ENCODE data around the gene IL13RA2.

IL13RA2 gene

DNA sequence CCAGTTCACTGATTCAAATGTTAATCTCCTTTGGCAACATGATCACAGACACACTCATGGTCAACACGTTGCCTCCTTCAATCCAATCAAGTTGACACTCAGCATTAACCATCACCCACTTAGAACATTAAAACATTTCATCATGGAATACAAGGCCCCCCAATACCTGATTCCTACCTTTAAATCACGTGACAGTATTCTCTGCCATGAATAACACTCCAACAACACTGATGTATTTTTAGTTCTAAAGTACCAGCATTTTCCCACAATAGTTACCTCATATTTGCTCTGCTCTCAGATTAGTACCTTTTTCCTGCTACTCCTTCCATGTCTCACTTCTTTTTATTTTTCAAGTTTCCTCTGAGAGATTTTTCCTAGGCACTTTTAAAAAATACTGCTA, 19.6 kb downstream of the IL13RA2 start:
- TF ChIP-seq SIN3A (IDR thresholded peaks at IDR 0.05; ENCODE audit: borderline replicate concordance, insufficient read depth, low read length) (no peak), FOXP2 (optimal IDR thresholded peaks at IDR 0.05; ENCODE audit: borderline replicate concordance, extremely low read depth, extremely low read length, insufficient read depth) (no peak), POLR2AphosphoS5 (IDR thresholded peaks at IDR 0.05; ENCODE audit: low read depth, low read length) (no peak), TAF1 (IDR thresholded peaks at IDR 0.05; ENCODE audit: borderline replicate concordance, insufficient read depth, low read length) (no peak)
- TF ChIP-seq, protein P1, sequence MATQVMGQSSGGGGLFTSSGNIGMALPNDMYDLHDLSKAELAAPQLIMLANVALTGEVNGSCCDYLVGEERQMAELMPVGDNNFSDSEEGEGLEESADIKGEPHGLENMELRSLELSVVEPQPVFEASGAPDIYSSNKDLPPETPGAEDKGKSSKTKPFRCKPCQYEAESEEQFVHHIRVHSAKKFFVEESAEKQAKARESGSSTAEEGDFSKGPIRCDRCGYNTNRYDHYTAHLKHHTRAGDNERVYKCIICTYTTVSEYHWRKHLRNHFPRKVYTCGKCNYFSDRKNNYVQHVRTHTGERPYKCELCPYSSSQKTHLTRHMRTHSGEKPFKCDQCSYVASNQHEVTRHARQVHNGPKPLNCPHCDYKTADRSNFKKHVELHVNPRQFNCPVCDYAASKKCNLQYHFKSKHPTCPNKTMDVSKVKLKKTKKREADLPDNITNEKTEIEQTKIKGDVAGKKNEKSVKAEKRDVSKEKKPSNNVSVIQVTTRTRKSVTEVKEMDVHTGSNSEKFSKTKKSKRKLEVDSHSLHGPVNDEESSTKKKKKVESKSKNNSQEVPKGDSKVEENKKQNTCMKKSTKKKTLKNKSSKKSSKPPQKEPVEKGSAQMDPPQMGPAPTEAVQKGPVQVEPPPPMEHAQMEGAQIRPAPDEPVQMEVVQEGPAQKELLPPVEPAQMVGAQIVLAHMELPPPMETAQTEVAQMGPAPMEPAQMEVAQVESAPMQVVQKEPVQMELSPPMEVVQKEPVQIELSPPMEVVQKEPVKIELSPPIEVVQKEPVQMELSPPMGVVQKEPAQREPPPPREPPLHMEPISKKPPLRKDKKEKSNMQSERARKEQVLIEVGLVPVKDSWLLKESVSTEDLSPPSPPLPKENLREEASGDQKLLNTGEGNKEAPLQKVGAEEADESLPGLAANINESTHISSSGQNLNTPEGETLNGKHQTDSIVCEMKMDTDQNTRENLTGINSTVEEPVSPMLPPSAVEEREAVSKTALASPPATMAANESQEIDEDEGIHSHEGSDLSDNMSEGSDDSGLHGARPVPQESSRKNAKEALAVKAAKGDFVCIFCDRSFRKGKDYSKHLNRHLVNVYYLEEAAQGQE (IDR thresholded peaks at IDR 0.05; ENCODE audit: insufficient read depth in 1 of 2, low read depth in 2 of 2, low read length in 2 of 2): no peak

DNA sequence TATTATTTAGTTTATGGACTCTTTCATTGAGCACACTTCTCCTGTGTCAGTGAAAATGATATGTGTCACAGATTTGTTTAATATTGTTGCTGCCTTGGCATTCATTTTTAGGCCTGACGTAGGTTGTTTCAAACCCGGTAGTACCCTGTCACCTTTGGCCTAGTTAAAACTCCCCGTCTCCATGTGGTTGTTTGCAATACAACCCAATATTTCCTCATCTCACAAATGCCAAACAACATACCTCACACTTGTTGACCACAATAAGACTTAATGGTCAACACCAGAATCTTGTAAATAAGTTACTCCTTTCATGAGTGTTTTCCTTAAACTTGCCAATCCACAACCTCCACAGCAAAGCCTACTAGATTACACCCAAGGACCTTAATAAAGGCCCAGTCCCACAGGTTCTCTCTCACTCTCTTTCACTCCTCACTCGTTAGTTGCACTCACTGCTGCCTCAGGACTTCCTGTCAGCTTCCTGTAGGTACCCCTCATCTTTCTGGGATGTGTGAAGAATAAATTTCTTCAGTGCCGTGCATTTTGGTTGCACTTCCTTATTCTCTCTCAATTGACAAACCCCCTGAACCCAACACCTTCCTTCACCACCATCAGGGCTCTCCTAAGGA, 31.3 kb downstream of the IL13RA2 start:
- TF ChIP-seq FOXP2 (optimal IDR thresholded peaks at IDR 0.05; ENCODE audit: borderline replicate concordance, extremely low read depth, extremely low read length, insufficient read depth) (no peak), SIN3A (IDR thresholded peaks at IDR 0.05; ENCODE audit: borderline replicate concordance, insufficient read depth, low read length) (no peak), TAF1 (IDR thresholded peaks at IDR 0.05; ENCODE audit: borderline replicate concordance, insufficient read depth, low read length) (no peak), POLR2AphosphoS5 (IDR thresholded peaks at IDR 0.05; ENCODE audit: low read depth, low read length) (no peak)
- TF ChIP-seq, protein P1 (IDR thresholded peaks at IDR 0.05; ENCODE audit: insufficient read depth in 1 of 2, low read depth in 2 of 2, low read length in 2 of 2): no peak

DNA sequence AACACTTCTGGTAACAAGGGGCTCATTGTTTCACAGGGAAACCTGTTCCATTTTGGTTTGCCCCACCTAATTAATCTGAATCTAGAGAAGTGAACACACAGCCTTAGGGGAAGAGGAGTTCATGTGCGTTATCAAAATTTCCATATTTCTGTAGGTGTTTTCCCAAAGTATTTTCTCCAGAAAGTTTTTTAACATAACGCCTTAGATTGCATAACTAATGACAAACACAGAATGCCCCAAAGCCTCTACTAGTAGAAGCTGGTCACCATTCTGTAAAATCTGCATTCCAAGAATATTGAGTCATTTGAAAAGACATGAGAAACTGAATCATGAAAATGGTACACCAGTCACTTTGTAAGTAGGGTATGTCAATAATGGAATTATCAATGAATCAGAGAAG, 41.1 kb downstream of the IL13RA2 start:
- TF ChIP-seq TAF1 (IDR thresholded peaks at IDR 0.05; ENCODE audit: borderline replicate concordance, insufficient read depth, low read length) (no peak), SIN3A (IDR thresholded peaks at IDR 0.05; ENCODE audit: borderline replicate concordance, insufficient read depth, low read length) (no peak), POLR2AphosphoS5 (IDR thresholded peaks at IDR 0.05; ENCODE audit: low read depth, low read length) (no peak), FOXP2 (optimal IDR thresholded peaks at IDR 0.05; ENCODE audit: borderline replicate concordance, extremely low read depth, extremely low read length, insufficient read depth) (no peak)
- TF ChIP-seq, protein P1 (IDR thresholded peaks at IDR 0.05; ENCODE audit: insufficient read depth in 1 of 2, low read depth in 2 of 2, low read length in 2 of 2): no peak

DNA sequence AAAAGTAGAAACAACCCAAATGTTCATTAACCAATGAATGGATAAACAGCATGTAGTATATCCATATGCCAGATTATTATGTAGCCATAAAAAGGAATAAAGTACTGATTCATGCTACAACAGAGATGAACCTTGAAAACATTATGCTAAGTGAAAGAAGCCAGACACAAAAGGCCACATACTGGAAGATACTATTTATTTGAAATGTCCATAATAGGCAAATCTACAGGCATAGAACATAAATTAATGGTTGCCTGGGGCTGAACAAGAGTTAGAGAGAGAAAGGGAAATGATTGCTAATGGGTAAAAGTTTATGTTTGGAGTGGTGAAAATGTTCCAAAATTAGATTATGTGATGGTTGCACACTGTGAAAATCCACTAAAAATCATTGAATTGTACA, 44.4 kb downstream of the IL13RA2 start:
- TF ChIP-seq, protein P1 (IDR thresholded peaks at IDR 0.05; ENCODE audit: insufficient read depth in 1 of 2, low read depth in 2 of 2, low read length in 2 of 2): no peak
- TF ChIP-seq SIN3A (IDR thresholded peaks at IDR 0.05; ENCODE audit: borderline replicate concordance, insufficient read depth, low read length): no peak

DNA sequence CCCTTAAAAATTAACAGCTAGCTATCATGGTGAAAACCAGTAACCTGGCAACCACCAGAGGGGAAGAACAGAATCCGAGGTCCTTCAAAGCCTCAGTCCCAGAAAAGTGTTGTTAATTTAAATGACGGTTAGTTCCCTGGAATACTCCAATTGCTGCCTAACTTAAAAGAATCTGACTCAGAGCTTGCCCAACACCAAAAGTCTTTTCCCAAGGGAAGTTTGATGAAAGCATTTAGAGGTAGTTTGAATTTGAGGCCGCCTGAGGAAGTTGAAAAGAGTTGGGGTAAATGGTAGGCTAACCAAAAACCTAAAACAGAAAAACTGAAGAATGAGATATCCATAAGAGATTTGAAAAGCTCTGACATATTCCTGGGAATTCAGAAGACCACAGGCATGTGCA, 46.6 kb downstream of the IL13RA2 start:
- no peak for TF ChIP-seq FOXP2 (optimal IDR thresholded peaks at IDR 0.05; ENCODE audit: borderline replicate concordance, extremely low read depth, extremely low read length, insufficient read depth)
- TF ChIP-seq POLR2AphosphoS5 (IDR thresholded peaks at IDR 0.05; ENCODE audit: low read depth, low read length): no peak
- TF ChIP-seq, protein P1 (IDR thresholded peaks at IDR 0.05; ENCODE audit: insufficient read depth in 1 of 2, low read depth in 2 of 2, low read length in 2 of 2): no peak

Data from PFSK-1 (cell line).